GM04504 (cell line): ENCODE data around the gene DNAH1.
A peak's percentile ranks its signal among the peaks of the same experiment; 100 is the strongest.

Experiments used
- DNase-seq: peaks from one replicate; pipeline ENCODE4 v3.0.0-alpha.2; 2012; ENCODE audit warnings: low read depth

The DNAH1 gene

DNA sequence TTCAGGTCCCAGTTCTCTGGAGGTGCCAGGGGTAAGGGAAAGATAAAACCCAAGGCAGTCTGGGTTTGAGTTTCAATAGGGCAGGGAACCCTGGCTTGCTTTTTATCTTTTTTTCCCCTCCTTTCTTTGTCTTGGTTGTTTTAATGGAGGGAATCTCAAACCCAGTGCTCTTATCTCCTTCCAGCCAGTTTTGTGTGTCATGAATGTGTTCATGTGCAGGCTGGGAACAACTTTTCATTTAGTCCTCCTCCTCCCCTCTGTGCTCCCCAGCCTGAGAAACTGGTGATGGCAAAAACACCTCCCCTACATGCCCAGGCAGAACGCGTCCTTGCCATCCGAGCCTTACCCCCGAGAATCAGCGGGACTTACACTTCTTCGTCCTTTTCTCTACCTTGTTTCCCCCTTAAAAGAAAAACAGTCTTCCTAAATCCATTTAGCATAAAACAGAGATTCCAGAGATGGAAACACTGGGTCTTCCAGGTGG, 117.9 kb downstream of the DNAH1 start:
- no peak for DNase-seq

DNA sequence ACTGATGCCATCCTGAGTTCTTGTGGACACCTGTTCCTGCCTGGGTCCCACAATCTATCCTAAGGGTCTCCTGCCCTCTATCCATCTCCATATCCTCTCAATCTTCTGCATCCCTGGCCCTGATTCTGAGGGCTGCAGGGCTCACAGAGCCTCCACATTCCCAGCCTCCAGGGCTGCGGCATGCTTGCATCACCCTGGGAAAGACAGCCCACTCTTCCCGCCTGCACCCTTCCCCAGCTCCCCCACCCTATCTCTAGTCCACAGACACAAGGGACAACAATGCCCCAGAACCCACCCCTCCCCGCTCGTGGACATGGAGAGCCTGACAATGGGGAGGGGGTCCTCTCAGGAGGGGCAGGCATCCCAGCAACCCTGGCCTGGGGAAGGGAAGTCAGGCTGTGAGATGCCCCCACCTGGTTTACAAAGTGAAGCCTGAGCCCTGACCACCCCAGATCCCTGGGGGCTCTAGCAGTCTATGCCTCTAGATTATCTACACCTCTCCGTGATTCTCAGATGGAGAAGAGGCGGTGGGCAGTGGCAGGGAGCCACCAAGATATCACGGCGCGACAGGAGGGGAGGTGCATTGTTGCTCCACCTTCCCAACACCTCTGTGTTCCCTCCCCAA, 118.5 kb downstream of the DNAH1 start:
- no peak for DNase-seq

DNA sequence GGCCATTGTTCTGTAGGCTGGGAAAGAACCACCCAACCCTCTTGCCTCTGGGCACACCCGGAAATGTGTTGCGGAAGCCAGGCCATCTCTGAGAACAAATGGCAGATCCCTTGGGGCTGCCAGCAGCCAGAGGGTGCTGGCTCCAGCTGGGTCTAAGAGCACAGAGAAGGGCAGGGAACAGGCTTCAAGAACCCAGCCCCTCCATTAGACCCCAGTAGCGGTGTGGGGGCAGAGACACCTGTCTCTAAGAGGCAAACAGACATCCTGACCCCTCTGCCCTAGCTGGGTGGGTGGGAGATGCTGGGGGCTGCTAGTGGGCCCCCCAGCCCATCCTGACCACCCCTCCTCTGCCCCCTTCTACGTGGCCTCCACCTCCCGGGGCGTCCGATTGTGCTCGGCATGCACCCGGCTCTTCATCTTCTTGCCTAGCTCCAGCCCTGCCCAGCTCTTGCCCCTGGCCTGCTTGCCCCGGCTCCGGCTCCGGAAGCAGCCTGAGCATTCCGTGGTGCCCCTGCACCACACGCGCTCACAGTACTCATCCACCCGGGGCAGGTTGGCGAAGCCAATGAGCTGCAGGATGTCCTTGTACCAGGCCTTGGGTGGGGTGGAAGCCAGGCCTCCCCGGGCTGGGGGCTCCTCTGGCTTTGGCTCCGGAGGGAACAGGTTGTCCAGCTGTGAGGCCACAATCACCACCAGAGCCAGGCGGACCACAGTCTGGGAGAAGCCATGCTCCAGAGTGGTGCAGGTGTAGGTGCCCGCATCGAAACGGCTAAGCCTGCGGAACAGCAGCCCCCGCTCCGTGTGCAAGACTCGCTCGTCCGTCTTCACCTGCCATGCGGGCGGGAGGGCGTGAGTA, 119.4 kb downstream of the DNAH1 start:
- DNase-seq: no peak

DNA sequence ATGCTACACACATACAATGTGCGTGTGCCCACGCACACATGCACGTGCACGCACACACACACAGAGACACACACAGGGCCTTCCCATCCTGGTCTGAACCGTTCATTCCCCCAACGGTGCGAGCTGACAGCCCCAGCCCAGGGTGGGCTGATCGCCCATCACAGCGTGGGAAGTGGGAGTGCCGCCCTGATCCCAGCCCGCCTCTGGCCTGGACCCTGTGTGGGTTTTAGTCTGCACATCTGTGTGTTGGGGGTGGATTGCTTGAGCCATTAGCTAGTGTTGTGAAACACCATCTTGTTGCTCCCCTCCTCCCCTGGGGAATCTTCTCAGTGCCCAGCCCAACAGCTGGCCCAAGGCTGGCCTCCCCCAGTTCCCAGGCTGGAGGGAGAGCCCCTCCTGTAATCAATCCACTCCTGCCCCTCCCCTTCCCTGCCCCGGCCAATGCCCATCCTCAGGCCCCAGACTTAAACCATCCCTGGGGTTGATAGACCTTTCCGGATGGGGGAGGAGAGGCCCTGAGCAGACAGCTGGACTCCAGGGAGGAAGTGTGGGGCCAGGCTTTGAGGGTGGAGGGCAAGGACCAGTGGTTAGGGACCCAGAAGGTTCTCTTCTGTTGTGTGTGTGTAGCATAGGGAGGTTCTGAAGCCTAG, 120.5 kb downstream of the DNAH1 start:
- DNase-seq: peak; percentile 28

DNA sequence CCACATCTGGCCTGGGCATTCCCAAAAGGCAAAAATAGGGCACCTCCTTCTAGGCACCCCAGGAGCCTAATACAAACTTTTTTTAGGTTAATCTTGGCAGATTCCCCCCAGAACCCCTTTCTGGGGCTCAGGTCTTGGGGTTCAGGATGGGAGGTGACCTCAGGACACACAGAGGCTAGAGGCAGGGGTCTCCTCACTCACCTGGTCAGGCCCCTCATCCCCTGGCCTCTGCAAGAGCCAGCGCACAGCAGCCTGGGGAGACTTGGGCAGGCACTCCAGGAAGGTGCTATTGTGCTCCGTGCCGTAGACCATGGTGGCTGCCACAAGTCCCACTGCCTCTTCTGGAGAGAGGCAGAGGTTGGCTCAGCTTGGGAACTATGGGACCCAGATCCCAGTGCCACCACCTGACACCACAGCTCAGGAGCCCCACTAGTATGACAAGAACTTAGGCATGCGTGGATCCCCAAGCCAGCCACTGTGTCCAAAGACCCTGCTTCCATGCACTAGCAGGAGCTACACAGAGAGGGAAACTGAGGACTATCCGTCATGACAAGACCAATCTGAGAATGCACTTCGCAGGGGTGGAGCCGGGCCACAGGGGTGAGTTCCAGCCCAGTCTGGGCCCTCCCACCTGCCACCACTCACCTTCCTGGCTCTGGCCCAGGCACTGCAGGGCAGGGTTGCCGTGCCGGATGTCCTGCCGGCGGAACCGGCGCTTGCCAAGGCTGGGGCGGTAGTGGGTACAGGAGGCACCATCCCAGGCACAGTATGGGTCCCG, 121.4 kb downstream of the DNAH1 start:
- no peak for DNase-seq

- no peak for DNase-seq
Measured at GRCh38 chr3:52438104-52438376, 121.9 kb downstream of the DNAH1 start.

- no peak for DNase-seq
Measured at GRCh38 chr3:52438579-52439425, 122.7 kb downstream of the DNAH1 start.

DNA sequence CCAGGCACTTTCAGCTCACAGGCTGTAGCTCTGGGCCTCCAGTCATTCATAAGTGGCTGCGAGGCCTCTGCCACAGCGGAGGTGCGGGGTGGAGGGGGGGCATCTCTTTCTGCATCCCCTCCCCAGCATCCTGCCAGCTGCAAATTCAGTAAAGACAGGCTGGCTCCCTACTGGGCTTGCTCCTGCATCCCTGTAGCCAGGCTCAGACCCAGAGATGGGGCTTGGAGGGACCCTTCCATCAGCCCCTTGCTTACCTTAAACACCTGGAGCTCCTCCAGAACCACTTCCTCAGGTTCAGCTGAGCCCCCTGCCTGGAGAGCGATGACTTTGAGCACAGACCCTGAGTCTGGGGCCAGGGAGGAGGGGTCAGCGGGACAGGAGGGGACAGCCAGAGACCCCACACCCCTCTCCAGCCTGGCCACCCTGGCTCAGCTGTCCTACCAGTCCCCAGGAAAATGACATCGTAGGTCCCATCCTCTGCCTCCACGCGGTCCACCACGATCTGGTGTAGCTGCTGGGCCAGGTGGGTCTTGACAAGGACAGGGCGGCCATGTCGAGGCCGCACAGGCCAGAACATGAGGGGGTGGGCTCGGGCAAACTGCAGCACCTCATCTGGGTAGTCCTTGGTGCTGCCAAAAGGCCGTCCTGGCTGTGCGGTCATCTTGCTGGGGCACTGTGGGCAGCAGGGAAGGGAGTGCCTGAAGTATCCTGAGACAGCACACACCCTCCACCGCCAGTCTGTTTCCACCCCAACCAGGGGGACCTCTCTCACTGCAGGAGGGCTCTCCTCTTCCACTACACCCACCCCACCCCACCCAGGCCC, 123.5 kb downstream of the DNAH1 start:
- DNase-seq: no peak

GRCh38 chr3:52440249-52440551, 124.1 kb downstream of the DNAH1 start:
- no peak for DNase-seq

DNA sequence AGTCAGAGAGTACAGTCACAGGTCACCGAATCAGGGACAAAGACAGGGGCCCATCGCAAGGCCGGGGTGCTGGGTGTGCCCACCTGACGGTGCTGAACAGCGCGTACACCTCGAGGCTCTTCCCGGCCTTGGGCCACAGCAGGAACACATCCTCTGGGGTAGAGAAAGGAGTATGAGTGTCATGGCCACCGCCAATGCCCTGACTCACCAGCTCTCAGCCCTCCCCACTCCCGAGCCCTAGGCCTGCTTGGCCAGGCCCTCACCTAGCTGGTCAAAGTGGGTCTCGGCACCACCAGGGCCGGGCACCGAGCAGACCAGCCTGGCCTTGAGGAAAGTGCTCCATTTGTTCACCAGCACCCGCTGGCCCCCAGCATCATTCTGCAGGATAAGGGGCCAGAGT, 124.6 kb downstream of the DNAH1 start:
- DNase-seq: no peak

DNA sequence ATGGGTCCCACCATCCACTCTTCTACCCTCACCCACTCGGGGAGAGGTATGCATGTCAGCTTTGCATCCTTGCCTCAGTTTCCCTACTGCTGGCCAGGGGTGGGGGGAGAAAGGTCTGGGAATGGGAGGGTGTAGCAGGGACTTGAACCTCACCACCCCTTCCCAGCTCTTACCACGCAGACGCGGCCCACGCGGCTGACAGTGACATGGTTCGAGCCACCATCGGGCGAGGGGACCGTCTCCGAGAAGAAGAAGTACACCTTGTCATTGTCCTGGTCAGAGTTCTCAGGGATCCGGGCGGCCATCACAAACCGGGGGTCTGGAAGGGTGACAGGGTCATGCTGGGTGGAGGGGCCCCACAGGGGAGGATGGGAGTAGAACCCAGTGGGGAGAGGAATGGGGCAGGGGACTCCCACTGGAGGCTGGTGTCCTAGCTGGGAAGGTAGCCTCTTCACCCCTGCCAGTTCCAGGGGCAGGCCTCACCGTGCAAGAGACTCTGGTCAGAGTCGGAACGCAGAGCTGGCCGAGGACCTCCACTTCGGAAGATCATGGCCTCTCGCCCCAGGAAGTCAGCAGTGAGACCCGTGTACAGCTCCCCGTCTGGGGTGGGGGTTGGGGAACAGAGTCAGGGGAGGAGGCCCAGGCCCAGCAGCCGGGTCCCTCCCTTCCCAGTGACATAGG, 125.1 kb downstream of the DNAH1 start:
- no peak for DNase-seq

GRCh38 chr3:52441772-52442332, 125.7 kb downstream of the DNAH1 start:
- DNase-seq: no peak

GRCh38 chr3:52442409-52443267, 126.5 kb downstream of the DNAH1 start:
- no peak for DNase-seq

GRCh38 chr3:52443268-52443610, 127.1 kb downstream of the DNAH1 start:
- DNase-seq: no peak

- DNase-seq: no peak
Measured at GRCh38 chr3:52443791-52444687, 127.9 kb downstream of the DNAH1 start.

- peak; percentile 13 for DNase-seq
Measured at GRCh38 chr3:52444860-52445793, 129.0 kb downstream of the DNAH1 start, which contains the start of gene SEMA3G. SEMA3G (minus strand) TSS chr3:52445103; CDS start chr3:52445027, 76 bp downstream.

DNA sequence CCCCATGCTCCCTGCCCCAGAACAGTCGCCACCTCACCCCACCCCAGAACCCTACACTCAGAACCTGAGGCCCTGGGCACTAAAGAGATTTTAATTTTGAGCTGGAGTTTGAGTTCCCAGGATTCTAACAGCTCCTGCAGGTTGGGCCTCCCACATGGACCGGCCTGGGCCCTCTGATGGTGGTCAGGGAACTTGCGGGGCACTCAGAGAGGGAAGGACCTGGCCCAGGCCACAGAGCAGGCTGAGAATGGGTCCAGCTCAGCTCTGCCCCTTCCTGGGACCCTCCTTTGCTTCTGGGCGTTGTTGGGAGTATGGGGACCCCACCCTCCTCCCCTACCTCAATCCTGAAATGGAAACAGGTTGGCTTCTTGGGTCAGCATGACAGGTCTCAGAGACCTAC, 129.9 kb downstream of the DNAH1 start:
- DNase-seq: no peak
